HepG2 (cell line): Measurements from ENCODE around the gene KCNJ2. TPM values are rescaled to one million over a fixed set of nuclear protein-coding genes. Genes with fewer than 3 reads are reported as not detected.

ENCODE experiments used
- ATAC-seq: fragments of 200-7000 bp; cut with Tn5 transposase; 3 replicates; pipeline ENCODE4 v1.9.1; 2020; ENCODE audit warnings: mild to moderate bottlenecking, moderate library complexity
- BruUV-seq: library from RNA; stranded (reverse); fragments of 400-500 nt; replicated peaks from 2 replicates; lab custom pipeline; 2021; lab: Mats Ljungman, UMichigan
- CTCF ChIA-PET: fragments of 300-600 bp; formaldehyde crosslinking; extraction: SDS; loops from one replicate; lab custom pipeline; 2021; ENCODE audit warnings: low total read pairs, inconsistent platforms, low intra/inter-chr PET ratio; lab: Yijun Ruan, JAX
- POLR2A ChIA-PET: fragments of 350-600 bp; sonication (Branson Sonifier 250); formaldehyde crosslinking; loops from one replicate; lab custom pipeline; 2020; ENCODE audit warnings: antibody characterized with exemption, inconsistent platforms; lab: Yijun Ruan, JAX
- DNase-seq: peaks from one replicate; pipeline ENCODE4 v3.0.0-alpha.2; 2015; ENCODE audit warnings: low spot score
- FAIRE-seq: peaks from 3 replicates; lab custom pipeline; 2011; peaks lifted over from hg19 to GRCh38; lab: Jason Lieb, UNC
- H2AFZ ChIP-seq: one replicate; pipeline ENCODE4 v1.6.1; 2011; ENCODE audit warnings: low read length, inconsistent platforms
- H3K27ac ChIP-seq: fragments of 300-600 bp; 3 replicates; pipeline ENCODE4 v1.8.0; 2011; ENCODE audit warnings: mixed run types, mild to moderate bottlenecking, mixed read lengths, low read length, inconsistent platforms; ENCODE audit not compliant: insufficient read depth; ENCODE audit errors: extremely low read length
- H3K27me3 ChIP-seq, 2 experiments: fragments of 200-600 bp in 1 of 2; 2 replicates in 1 of 2; 3 replicates in 1 of 2; pipeline versions ENCODE4 v1.6.0 to v1.8.0; 2011; ENCODE audit warnings: low read length in 2 of 2, mild to moderate bottlenecking in 2 of 2, moderate library complexity in 2 of 2, inconsistent platforms in 1 of 2; ENCODE audit not compliant: insufficient read depth in 2 of 2, control insufficient read depth in 1 of 2
- H3K36me3 ChIP-seq, 2 experiments: fragments of 200-600 bp in 1 of 2; replicated peaks in 1 of 2; 2 replicates in 1 of 2; 3 replicates in 1 of 2; pipeline versions ENCODE4 v1.5.1 to v1.8.0; 2011; ENCODE audit warnings: low read length in 2 of 2, inconsistent platforms in 1 of 2; ENCODE audit not compliant: insufficient read depth in 2 of 2, control insufficient read depth in 1 of 2
- H3K4me1 ChIP-seq: 2 replicates; pipeline ENCODE4 v1.5.1; 2012; ENCODE audit warnings: low read length, inconsistent platforms; ENCODE audit not compliant: insufficient read depth
- H3K4me2 ChIP-seq: 2 replicates; pipeline ENCODE4 v1.6.0; 2011; ENCODE audit warnings: low read depth, low read length, inconsistent platforms
- H3K4me3 ChIP-seq, 3 experiments: fragments of 200-600 bp in 1 of 3; sonication (generic), shearing (Covaris generic) in 1 of 3; replicated peaks in 1 of 3; 2 replicates each; pipeline ENCODE4 v1.5.1; 2011 to 2016; ENCODE audit warnings: low read length in 3 of 3, inconsistent platforms in 2 of 3, low read depth in 2 of 3, mild to moderate bottlenecking in 2 of 3, control low read depth in 1 of 3, mixed read lengths in 1 of 3; ENCODE audit not compliant: insufficient read depth in 1 of 3
- H3K79me2 ChIP-seq: one replicate; pipeline ENCODE4 v1.6.1; 2011; ENCODE audit warnings: low read length, inconsistent platforms; ENCODE audit not compliant: insufficient read depth
- H3K9ac ChIP-seq: 2 replicates; pipeline ENCODE4 v1.6.0; 2011; ENCODE audit warnings: mild to moderate bottlenecking, low read depth, low read length, inconsistent platforms; ENCODE audit not compliant: insufficient read depth
- H3K9me3 ChIP-seq: 2 replicates; pipeline ENCODE4 v1.5.1; 2012; ENCODE audit warnings: mild to moderate bottlenecking, low read length
- H4K20me1 ChIP-seq: 2 replicates; pipeline ENCODE4 v1.6.0; 2011; ENCODE audit warnings: inconsistent platforms, mild to moderate bottlenecking, low read length, moderate library complexity; ENCODE audit not compliant: insufficient read depth
- HCFC1 ChIP-seq: fragments of 150-350 bp; IDR thresholded peaks from 2 replicates; pipeline ENCODE4 v1.6.1; 2014; ENCODE audit warnings: low read depth, low read length
- KDM6A ChIP-seq: IDR thresholded peaks from 2 replicates; pipeline ENCODE4 v1.6.1; 2016; ENCODE audit warnings: low read depth
- MLLT10 ChIP-seq: sonication (generic); formaldehyde crosslinking; IDR thresholded peaks from 2 replicates; pipeline ENCODE4 v1.4.0; 2020; ENCODE audit warnings: missing genetic modification reagents
- SNAPC4 ChIP-seq: sonication (generic); formaldehyde crosslinking; IDR thresholded peaks from 2 replicates; pipeline ENCODE4 v1.4.0; 2020; ENCODE audit warnings: mild to moderate bottlenecking, missing genetic modification reagents
- TEAD2 ChIP-seq: sonication (generic); formaldehyde crosslinking; IDR thresholded peaks from 2 replicates; pipeline ENCODE4 v1.9.0; 2021; ENCODE audit warnings: missing genetic modification reagents
- THAP11 ChIP-seq: IDR thresholded peaks from 2 replicates; pipeline ENCODE4 v1.6.1; 2016; ENCODE audit warnings: missing biosample characterization, missing genetic modification reagents
- THYN1 ChIP-seq: sonication (generic); formaldehyde crosslinking; IDR thresholded peaks from 2 replicates; pipeline ENCODE4 v1.8.1; 2023; ENCODE audit warnings: low read depth, mild to moderate bottlenecking, moderate library complexity, missing genetic modification reagents, borderline replicate concordance
- ZBTB49 ChIP-seq: sonication (generic); formaldehyde crosslinking; IDR thresholded peaks from 2 replicates; pipeline ENCODE4 v1.4.0; 2020; ENCODE audit warnings: missing genetic modification reagents, borderline replicate concordance
- ZNF17 ChIP-seq: sonication (generic); formaldehyde crosslinking; IDR thresholded peaks from 2 replicates; pipeline ENCODE4 v1.5.0; 2020; ENCODE audit warnings: mild to moderate bottlenecking, missing genetic modification reagents
- ZNF607 ChIP-seq: sonication (generic); formaldehyde crosslinking; IDR thresholded peaks from 2 replicates; pipeline ENCODE4 v1.5.1; 2020; ENCODE audit warnings: missing genetic modification reagents, mild to moderate bottlenecking, borderline replicate concordance
- WGBS: methylation state at CpG from one replicate; pipeline ENCODE4 v1.1.6; 2017; ENCODE audit warnings: low lambda C conversion rate; 5-methylcytosine and 5-hydroxymethylcytosine counted together
- in situ Hi-C: cut with HindIII; loops from 2 replicates; pipeline ENCODE4 v1.10.0; 2017; ENCODE audit warnings: low pct_unique_long_range_greater_than_20kb; ENCODE audit not compliant: extremely low pct_ligation_motif_present
- intact Hi-C: fragments of 100-400 bp; cut with micrococcal nuclease; formaldehyde crosslinking; loops from one replicate; pipeline ENCODE4 v1.10.0; 2022; ENCODE audit not compliant: unreplicated experiment
- polyA plus RNA-seq, 8 experiments: library from polyadenylated mRNA; depleted of rRNA in 3 of 8; stranded (reverse) in 7 of 8; unstranded in 1 of 8; fragments of >200 nt; fragmentation: Illumina TruSeq in 4 of 8; extraction: Trizol in 4 of 8; gene quantifications; 2 replicates each; pipeline versions ENCODE4 v1.2.1 to v1.2.3, GENCODE V29; 2011 to 2016; ENCODE audit warnings: low read depth in 4 of 8, missing spikeins in 1 of 8, mixed read lengths in 1 of 8; ENCODE audit not compliant: insufficient read depth in 1 of 8
- total RNA-seq, 5 experiments: library from RNA; depleted of rRNA; stranded (reverse); fragments of >200 nt; fragmentation: Illumina TruSeq; extraction: Trizol; gene quantifications; 2 replicates each; pipeline ENCODE4 v1.2.3, GENCODE V29; 2016; ENCODE audit warnings: low read depth in 1 of 5

Gene KCNJ2
- total and polyA plus RNA-seq, 2 of the 13 experiments (the other 11 are each of a cell fraction or from before 2014, with no cell fraction given) = not detected

- Histone ChIP-seq H3K4me2 (no peak overlapping the region), H3K9me3 (peaks cover 11% of the 10 kb centered on the region; the same call in 1 of the 2 replicates), H4K20me1 (no peaks in the 10 kb centered on the region), H3K27me3 (no peaks in the 10 kb centered on the region), H3K79me2 (no peaks in the 10 kb centered on the region), H3K4me1 (no peaks in the 10 kb centered on the region), H3K4me3 (no peak overlapping the region), H3K36me3 (no peaks in the 10 kb centered on the region), H3K9ac (no peak overlapping the region), H3K27ac (no peak overlapping the region), H2AFZ (no peak overlapping the region)
- no peak for TF ChIP-seq TEAD2 (CRISPR knock-in tag)
- TF ChIP-seq HCFC1 = no peak
- TF ChIP-seq MLLT10 = no peak
- no peak for TF ChIP-seq ZBTB49 (CRISPR knock-in tag)
- TF ChIP-seq ZNF17 (CRISPR knock-in tag) = no peak
- no peak for TF ChIP-seq KDM6A (CRISPR knock-in tag)
- TF ChIP-seq THYN1 = no peak
- no peak for TF ChIP-seq ZNF607 (CRISPR knock-in tag)
- no peak for TF ChIP-seq THAP11 (CRISPR knock-in tag)
- TF ChIP-seq SNAPC4 (CRISPR knock-in tag) = no peak
- in situ Hi-C loops (no loop called here), intact Hi-C loops (no loop called here)
- ChIA-PET CTCF (no interaction called here), POLR2A (no interaction called here)
- BruUV-seq = no TSS peak
- ATAC-seq (no peak), FAIRE-seq (no peak), DNase-seq (no peak)
- 0% methylated on average over 3 of the region's 3 CpGs for WGBS
These were observed 16.0 kb downstream of the KCNJ2 start for GRCh38 chr17:70185285-70185684.
